Amygdala (tissue), 56 donors: Measurements from ENCODE around the gene TIRAP.
A peak's percentile ranks its signal among the peaks of the same experiment; 100 is the strongest.
"Not testable (repeated sequence)": the region's sequence is repeated elsewhere in the genome, so short reads cannot be mapped to it uniquely, and the experiment has no call there.

Experiments used
- DNase-seq, 56 donors: peaks; one replicate each; lab custom pipeline; 2025; lab: John Stamatoyannopoulos, UW

The TIRAP gene

DNA sequence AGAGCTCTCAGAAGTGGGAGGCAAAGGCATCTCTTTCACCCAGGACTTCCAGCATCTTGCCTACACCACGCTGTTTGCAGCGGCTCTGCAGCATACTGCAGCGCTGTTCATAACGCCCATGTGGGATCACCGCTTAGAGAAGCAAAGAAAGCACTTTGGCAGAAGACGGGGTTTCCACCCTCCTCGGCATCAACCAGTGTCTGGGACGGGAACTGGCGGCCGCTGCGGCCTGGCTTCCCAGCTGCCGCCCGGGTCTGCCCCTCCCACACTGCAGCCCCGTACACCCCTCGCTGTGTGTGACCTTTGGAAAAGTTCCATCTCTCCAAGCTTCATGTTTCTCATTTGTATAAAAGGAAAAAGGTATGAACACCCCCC is 545 bp upstream of the TIRAP start:
- DNase-seq, result peak in 33 of 56 donors; percentile 11 to 67 (median 39)

DNA sequence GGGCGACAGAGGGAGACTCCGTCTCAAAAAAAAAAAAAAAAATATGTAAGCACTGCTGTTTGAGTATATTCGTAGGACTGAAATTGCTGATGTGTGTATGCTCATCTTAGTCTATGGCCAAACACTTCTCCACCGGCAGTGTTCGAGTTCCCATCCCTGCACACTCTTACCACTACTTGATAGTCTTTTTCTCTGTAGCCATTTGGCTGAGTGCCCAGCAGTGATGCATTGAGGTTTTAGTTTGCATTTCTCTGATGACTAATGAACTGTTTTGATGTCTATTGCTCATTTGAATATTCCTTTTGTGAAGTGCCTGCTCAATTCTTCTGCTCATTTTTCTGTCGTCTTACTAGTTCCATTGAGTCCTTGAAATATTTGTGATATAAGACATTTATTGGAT is 1.9 kb downstream of the TIRAP start:
- DNase-seq, result peak in 17 of 56 donors; percentile 6 to 76 (median 28)

DNA sequence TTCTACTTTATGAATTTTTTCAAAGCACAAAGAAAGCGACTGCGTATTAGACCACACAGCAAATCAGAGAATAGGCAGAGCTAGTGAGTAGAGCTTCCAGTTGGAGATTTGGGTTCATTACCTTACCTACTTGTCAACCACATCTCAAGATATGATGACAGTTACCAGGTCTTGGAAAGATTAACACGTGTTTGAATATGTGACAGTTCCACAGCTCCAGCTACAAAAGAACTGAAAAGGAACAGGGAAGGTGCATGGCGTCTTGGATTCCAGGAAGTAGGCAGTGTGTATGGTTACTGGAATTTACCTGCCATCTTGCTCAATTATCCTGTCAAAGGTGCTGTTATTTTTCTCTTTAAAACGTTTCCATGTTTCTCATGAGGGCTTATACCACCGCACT is 5.3 kb downstream of the TIRAP start:
- no peak for DNase-seq

DNA sequence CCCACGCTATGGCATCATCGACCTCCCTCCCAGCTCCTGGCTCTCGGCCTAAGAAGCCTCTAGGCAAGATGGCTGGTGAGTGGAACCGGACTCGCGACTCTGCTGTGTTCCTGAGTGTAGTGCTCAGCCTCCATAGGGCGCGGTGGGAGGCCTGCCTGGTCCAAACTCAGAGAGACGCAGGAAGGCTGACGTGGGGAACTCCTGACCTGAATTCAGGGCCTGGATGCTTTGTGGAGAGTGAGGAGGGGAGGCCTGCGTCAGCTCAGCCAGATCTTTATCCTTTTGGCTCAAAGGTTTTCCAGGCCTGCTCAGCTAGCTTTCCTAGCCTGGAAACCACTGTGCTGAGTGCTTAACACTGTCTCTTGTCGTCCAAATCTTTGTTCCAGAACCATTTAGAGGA is 8.0 kb downstream of the TIRAP start:
- DNase-seq, result no peak

DNA sequence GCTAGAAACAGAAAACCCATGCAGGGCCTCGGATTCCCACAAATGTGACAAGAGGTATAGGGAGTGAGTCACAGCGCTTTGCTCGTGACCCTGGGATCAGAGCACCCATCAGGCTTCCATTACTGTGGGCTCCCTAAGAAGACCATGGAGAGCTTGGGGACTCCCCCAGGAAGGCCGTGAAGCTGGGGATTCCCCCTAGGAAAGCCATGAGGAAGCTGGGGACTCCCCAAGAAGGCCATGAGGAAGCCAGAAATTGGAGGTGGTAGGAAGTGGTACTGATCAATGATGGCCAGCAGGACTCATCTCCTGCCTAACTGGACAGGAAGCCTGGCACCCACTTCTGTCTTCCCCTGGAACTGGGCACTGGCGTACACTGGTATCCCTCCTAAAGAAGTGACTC is 10.8 kb downstream of the TIRAP start:
- DNase-seq, result no peak

DNA sequence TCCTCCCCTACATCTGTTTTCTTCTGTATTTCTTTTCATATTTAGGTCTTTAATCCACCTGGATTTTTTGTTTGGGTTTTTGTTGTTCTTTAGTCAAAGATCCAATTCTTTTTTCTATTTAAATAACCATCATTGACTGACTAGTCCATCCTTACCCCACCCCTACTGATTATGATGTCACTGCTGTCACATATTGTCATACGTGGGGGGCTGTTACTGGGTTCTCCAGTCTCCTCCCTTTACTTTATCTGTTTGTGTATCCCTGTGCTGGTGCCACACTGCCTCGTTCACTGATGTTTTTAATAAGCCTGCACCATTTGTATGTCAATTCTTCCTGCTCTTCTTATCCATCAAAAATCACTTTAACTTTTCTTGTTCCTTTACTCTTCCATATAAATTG is 14.1 kb downstream of the TIRAP start:
- no peak for DNase-seq

DNA sequence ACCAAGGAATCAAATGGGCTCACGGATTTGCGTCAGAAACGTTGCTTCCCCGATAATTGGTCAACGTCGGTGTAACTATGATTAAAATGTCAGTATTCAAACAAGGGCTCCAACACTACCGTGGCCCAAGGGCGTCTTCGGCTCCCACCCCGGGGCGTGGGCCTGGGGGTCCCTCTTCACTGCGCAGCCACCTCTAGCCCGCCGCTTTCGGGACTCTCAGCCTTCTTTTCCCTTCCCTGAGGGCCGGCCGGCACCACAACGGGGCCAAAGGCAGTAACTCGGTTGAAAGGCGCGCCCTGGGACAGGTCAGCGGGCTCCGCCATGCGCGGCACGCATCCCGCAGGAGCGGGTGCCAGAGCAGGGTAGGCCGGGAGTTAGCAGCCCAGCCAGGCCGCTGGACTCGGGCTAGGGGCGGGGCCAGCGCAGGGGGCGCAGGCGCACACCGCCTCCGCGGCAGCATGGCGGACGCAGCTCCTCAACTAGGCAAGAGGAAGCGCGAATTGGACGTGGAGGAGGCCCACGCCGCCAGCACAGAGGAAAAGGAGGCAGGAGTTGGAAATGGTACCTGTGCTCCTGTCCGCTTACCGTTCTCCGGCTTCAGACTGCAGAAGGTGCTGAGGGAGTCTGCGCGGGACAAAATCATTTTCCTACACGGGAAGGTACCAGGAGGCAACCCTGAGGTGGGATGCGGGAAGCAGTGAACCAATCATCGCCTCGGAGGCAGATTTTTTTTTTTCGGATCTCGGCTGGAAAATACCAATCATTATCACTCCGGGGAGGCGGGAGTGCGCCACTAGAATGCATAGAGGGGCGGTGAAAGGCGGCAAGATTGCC is 20.9 kb downstream of the TIRAP start, which contains the start of gene DCPS:
TSS of gene DCPS (plus strand) at position 438 of the 834 bp plus-strand sequence. CDS start at position 459, 21 bp downstream.
- DNase-seq, result peak; percentile 61 to 94 (median 82)

DNA sequence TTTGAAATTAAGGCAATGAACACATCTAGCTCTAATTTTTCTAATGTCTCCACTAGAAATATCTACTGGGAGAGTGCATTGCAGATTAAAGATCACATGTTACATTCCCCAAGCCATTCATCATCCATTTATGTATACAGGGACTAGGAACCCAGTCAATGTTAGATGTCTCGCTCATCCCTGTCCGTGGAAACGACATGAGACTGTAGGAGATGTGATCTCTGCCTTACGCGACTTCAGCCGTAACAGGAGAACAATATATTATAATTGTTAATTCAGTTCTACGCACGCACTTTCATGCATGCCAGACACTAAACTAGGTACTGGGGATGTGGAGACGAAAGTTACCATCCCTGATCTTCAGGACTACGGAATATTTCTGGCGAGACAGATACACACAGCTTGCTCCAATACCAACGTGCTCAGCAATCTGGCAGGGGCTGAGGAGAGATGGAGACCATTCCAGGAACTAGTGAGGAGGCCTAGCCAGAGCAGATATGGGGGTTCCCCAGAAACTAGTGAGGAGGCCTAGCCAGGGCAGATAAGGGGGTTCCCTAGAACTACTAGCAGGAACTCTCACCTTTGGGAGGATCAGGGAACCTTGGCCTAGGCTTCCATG is 21.7 kb downstream of the TIRAP start:
- DNase-seq, result peak in 1 of 56 donors; percentile 41

DNA sequence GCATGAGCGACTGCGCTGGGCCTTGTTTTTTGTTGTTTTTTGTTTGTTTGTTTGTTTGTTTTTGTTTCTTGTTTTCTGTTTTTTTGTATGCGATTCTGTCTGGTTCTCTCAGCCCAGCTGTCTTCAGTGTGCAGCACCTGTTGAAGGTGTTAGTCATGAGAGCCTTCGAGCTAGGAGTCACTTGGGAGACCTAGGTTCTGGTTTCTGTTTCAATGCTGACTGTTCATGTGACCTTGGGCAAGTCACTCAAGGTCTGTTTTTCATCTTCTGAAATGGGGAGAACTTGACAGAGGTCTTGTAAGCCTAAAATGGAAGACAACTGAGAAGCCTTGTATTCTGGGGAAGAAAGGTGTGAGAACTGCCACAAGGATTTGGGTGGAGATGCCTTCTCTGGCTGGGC is 22.8 kb downstream of the TIRAP start:
- DNase-seq, result no peak

DNA sequence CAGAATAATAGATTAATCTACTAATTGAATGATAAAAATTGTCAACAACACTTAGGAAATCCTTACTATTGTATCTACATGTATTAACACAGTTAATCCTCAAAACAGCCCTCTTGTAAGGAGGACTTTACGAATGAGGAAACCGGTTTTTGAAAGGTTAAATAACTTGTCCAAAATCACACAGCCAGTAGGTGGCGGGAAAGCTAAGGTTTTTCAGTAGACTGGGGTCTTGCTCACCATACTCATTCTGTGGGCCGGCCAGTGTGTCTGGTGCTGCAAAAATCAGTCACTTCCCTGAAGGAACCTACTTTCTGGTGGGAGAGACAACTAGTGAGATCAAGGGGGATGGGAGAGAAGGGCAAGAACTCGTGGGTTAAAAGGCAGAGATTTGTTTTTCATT is 24.8 kb downstream of the TIRAP start:
- peak in 3 of 56 donors; percentile 16 to 36 (median 23) for DNase-seq

DNA sequence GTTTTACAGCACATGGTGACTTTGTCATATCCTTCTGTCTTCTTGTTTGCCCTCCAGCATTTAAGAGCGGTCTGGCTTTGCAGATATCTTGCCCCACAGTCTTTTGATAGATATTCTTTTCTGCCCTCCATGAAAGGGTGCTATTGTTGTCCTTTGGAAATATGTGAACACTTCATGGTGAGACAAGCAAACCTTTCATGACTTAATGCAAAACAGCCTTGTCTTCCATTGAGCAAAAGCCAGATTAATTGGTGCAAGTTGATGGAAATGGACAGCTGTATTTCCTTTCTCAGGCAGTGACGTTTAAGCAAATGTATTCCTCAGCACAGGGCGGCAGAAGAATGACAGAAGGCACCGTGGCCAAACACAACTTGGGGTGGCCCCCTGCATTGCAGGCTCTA is 25.4 kb downstream of the TIRAP start:
- peak in 1 of 56 donors; percentile 26 for DNase-seq

DNA sequence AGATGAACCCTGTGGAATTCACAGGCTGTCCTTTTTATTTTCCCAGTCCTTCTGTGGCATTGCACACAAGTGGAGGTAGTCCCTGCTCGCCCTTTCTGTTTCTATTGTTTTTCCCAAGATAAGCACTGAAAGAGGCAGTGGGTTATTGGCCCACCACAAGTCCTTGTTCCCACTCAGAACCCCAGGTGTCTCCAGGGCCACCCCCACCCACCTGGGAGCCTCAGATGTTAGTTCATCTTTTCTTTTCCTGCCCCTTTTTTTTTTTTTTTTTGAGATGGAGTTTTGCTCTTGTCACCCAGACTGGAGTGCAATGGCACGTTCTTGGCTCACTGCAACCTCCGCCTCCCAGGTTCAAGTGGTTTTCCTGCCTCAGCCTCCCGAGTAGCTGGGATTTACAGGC is 25.9 kb downstream of the TIRAP start:
- DNase-seq, result not testable (repeated sequence)

DNA sequence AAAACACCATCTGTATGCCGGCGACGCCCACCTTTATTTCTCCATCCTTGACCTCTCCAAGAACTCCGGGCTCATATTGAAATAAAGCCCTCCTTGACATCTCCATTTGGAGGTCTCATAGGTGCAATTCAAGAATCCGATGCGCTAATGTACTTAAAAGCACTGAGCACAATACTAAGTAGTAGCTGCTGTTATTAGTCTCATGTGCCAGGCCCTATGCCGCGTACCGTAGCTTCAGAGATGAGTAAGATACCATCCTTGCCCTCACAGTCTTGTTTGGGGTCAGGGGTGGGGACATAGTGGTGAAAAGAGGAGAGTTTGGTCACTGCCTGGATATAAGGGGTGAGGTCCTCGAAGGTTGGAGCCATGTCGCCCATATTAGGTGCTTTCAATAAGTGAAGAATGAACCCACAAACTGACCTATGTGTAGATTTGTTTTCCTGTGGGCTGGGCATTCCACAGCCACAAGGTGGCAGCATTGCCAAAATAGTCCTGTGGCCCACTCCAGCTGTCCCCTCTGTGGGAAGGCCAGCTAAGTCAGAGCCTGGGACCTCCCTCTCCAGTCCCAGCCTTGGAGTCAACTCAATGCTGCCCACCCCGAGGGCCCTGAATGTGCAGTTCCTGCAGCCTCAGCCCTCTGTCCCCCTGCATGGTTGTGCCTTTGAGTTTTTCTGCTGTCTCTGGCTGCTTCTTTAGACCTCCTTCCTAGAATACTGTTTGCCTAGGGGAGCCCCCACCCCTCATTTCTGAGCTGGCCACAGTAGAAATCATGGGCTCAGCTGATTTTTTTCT is 27.5 kb downstream of the TIRAP start:
- peak in 49 of 56 donors; percentile 3 to 86 (median 57) for DNase-seq

DNA sequence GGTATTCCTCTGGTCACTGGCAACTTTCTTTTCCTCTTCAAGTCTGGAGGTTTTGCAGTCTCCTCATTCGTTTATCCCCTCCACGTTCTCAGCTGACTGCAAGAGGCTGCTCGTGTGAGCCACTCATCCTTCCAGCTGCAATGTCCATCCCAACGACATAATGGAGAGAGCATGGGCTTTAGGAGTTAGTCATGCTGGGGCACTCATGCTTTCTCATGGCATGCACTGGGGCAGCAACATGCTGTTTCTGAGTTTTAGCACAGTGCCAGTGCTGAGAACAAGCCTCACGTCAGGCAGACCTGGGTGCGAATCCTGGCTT is 28.1 kb downstream of the TIRAP start:
- DNase-seq, result no peak

DNA sequence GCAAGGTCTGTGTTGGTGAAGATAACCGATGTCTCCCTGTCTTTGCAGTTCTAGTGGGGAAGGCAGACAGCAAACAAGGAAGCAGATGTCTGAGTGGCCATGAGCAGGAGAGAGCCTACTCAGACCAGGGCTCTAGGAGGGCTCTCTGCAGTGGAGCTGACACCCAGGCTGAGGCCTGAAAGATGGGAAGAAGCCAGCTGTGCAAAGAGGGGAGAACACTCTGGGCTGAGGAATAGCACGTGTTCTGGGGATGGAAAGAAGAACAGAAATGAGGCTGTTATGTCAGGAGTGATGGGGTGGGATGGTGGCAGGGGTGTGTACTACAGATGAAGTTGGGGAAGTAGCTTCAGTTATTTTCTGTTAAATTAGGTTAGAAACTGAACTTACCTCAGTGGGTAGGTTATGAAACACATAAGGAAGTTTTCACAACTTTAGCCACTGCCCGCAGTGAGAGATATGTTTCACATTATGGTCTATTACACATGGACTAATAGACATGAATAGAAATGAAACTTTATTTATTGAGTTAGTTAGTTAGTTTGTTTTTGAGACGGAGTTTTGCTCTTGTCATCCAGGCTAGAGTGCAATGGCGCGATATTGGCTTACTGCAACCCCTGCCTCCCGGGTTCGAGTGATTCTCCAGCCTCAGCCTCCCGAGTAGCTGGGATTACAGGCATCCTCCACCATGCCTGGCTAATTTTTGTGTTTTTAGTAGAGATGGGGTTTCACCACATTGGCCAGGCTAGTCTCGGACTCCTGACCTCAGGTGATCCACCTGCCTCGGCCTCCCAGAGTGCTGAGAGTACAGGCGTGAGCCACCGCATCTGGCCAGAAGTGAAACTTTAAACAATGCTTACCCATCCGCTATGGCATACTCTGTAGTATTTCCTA is 28.8 kb downstream of the TIRAP start:
- no peak for DNase-seq

DNA sequence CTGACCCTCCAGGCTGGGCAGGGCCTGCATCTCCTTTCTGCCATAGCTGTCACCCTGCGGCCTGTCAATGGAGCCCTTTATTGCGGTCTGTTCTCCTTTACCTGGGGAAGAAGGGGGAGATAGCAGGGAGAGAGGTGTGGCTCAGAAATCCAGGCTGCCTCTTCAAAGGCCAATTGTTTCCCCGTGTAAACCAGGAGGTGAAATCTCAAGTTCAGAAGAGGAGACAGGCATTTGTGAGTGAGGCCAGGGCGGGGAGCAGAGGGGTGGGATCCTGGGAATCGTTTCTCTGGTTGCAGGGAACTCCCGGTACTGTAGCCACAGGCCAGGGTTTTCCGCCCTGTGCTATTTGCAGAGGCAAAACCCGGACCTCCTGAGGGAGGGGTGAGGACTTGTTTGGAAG is 30.1 kb downstream of the TIRAP start:
- DNase-seq, result no peak

DNA sequence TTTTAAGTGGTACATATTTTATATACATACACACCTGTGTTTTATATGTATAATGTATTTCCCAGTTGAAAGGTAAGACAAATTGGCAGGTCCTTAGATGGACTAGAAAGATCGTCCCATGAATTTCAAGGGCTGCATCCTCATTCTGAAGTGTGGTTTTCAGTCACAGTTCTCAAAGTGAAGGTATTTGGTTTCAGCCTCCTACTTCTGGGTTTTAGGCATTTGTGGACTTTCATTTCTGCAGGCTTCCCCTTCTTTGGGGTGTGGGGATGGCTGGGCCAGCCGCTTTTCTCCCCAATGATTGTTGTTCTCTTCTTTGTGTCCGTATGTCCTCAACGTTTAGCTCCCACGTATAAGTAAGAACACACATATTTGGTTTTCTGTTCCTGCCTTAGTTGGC is 30.9 kb downstream of the TIRAP start:
- DNase-seq, result no peak

DNA sequence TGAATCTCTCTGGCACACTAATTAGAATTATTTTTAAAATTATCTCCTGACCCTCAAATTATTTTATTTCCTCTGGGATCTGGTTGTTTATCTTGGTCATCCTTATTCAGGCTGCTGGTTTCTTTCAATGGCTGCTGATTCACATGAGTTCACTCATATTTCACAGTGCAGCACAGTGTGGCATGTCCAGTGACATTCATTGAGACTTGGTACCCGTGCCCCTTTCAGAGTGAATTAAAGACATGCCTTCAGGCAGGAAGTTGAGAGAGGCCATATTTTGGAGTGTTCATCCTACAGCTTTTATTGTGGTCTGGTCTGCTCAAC is 34.5 kb downstream of the TIRAP start:
- no peak for DNase-seq

DNA sequence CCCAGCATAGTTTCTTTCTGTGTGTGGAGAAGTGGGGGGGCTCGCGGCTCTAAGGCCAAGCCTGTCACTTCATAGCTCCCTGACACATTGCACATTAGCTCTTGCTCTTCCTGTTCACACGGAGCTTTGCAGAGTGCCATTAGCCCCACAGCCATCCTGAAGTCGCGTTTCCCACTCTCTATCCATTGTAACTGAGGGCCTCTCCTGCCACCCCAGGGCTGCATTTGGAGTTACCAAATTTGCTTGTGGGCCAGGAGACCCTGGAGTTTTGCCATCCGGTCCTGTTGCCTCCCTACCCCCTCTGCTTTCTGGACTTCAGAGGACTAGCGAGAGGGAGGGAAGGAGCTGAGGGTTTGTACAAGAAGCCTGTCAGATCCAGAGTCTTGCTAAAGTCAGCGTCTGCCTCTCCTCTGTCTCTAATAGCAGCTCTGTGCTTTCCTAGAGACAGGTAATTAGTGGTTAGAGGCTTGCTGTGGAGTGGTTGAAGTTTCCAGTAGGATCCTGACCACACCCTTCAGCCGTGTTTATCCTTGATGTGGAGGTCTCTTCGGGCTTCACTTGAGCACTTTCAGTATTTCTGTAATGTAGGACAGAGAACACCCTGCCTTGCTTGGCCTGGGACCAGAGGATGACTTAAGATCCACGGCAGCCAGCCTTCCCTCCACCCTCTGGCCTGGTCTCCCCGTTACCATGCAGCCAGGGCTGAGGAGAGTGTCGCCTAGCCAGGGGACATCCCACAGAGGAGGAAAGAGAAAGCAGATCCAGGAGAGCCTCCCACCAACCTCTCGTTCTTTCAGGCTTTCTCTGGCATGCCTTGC is 35.1 kb downstream of the TIRAP start:
- DNase-seq, result peak in 12 of 56 donors; percentile 4 to 29 (median 19)
